Activated CD4-positive, alpha-beta T cell treated with anti-CD3 and anti-CD28 coated beads for 4 hours (primary cell): ENCODE measurements around the gene TPRG1.
"Not testable (repeated sequence)": the region's sequence is repeated elsewhere in the genome, so short reads cannot be mapped to it uniquely, and the experiment has no call there.

ENCODE experiments used
- DNase-seq, 2 donors: peaks; one replicate each; pipeline ENCODE4 v3.0.0-alpha.2; 2020

TPRG1 gene

DNA sequence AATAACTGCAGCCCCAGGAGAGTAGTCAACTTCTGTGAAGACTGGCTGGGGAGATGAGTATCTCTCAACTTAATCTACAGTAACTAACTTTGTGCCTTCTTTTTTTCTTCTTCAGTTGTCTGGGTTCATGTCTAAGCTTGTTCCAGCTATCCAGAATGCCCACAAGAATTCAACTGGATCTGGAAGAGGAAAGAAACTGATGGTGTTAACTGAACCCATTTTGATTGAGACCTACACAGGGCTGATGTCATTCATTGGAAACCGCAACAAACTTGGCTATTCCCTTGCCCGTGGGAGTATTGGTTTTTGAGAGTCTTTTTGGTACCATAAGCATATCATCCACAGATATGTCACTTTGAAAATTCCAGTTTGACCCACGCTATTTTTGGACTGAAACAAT lies 148.7 kb downstream of the TPRG1 start:
- no peak for DNase-seq

DNA sequence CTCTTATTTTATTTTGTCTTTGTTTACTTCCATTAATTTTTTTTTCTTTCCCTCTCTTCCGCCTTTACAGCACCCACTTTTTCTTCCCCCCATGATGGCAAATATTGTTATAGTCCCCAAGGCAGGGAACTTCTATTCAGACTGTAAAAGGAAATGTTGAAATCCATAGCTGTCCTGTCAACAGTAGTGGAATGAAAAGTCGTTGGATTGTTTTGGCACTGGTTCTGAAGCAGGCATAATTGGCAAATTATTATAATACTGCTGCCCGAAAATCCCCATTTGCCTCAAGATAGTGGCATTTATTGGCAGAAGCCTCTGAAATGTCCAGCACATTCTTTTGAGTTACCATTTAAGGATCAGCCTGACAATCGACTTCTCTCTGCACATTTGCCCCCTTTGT lies 150.6 kb downstream of the TPRG1 start:
- DNase-seq: no peak

DNA sequence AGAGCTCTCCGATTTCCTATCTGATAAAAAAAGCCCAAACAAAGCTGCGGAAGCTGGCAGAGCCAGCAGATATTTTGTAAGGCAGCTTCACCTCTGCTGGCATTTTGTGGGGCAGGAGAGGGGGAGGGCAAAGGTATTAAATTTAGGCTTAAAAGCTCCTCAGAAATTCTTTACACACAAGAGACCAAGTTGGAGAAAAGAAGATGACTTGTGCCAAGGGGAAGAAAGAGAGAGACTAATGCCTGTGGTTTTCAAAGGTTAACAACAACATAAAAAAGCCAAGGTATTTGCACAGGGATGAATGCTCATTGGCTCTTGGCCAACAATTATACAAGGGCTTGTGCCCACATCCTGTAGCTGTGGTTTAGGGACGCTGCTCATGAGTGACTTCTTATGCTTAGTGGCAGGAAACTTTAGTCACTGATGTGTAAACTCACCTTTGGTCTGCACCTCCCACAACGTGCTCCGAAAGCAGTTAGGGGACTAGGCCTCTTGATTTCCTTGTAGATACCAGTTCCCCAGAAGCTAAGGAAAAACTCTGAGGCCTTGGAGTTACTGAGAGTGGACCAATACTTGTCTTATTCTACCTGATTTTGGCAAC lies 152.9 kb downstream of the TPRG1 start:
- DNase-seq: peak; percentile 74 to 80

GRCh38 chr3:189325454-189325853 lies 153.7 kb downstream of the TPRG1 start:
- DNase-seq: no peak

- DNase-seq: not testable (repeated sequence)
Measured at GRCh38 chr3:189329630-189330029, 157.9 kb downstream of the TPRG1 start.

GRCh38 chr3:189330066-189330465 lies 158.3 kb downstream of the TPRG1 start:
- no peak for DNase-seq

DNA sequence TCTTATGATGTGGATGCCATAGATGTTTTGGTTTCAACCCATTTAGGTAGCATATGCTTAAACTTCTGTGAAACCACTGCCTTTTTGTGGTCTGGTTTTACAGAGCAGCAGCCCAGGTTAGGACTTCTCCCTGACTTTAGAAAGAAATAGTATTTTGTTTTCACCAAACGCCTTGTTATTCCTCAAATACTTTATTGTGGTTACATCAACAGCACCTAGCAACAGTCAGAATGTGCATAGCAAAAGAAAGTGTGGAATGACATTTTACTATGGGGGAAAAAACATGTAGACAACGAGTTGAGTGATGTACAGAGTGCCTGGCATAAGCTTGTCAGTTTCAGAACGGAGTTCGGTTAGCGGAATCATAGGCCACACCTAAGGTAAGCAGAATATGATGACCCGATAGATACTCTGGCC lies 159.2 kb downstream of the TPRG1 start:
- DNase-seq: no peak

- no peak for DNase-seq
Measured at GRCh38 chr3:189334064-189334920, 162.5 kb downstream of the TPRG1 start.

- DNase-seq: no peak
Measured at GRCh38 chr3:189337673-189338091, 165.9 kb downstream of the TPRG1 start.

GRCh38 chr3:189338366-189338765 lies 166.6 kb downstream of the TPRG1 start:
- no peak for DNase-seq

- DNase-seq: no peak
Measured at GRCh38 chr3:189339996-189340395, 168.2 kb downstream of the TPRG1 start.

GRCh38 chr3:189340680-189341460 lies 169.1 kb downstream of the TPRG1 start:
- peak in 1 of 2 donors; percentile 10 for DNase-seq

- DNase-seq: no peak
Measured at GRCh38 chr3:189342811-189343210, 171.0 kb downstream of the TPRG1 start.

- DNase-seq: no peak
Measured at GRCh38 chr3:189344996-189345395, 173.2 kb downstream of the TPRG1 start.

DNA sequence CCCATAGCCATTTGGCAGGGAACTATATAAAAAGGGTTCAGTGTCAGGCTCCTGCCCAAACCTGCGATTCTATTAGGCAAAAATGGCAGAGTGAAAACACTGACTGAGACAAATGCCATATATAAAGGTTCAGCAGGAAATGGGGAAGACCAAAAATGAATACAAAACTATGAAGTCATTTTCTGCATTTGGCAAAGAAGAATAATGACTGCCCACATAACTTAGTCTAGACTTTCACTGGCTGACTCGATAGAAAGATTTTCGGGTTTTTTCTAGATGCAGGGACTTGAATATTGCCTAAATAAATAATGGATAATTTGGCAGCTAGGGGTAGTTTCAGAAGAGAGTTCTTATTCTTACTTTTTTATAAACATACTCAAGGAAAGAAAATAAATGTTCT lies 178.0 kb downstream of the TPRG1 start:
- no peak for DNase-seq

GRCh38 chr3:189353318-189353965 lies 181.7 kb downstream of the TPRG1 start:
- DNase-seq: no peak

GRCh38 chr3:189353988-189354889 lies 182.5 kb downstream of the TPRG1 start:
- DNase-seq: no peak

DNA sequence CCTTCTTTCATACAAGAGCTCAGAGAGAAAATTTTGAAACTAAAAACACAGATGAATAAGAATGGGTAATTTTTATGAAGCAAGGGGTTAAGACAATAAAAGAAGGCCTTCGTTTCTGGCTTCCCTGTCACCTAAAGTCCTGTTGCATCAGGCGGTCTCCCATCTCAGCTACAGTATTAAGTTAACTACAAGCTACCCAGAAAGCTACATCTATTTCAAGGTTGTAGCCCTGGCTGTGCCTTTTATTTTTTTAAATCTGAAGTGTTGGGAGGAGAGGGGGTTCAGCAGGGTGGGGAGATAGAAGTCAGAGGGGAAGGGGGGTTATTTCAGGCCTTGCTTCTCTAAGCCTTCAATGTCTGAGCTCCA lies 183.3 kb downstream of the TPRG1 start:
- DNase-seq: no peak

DNA sequence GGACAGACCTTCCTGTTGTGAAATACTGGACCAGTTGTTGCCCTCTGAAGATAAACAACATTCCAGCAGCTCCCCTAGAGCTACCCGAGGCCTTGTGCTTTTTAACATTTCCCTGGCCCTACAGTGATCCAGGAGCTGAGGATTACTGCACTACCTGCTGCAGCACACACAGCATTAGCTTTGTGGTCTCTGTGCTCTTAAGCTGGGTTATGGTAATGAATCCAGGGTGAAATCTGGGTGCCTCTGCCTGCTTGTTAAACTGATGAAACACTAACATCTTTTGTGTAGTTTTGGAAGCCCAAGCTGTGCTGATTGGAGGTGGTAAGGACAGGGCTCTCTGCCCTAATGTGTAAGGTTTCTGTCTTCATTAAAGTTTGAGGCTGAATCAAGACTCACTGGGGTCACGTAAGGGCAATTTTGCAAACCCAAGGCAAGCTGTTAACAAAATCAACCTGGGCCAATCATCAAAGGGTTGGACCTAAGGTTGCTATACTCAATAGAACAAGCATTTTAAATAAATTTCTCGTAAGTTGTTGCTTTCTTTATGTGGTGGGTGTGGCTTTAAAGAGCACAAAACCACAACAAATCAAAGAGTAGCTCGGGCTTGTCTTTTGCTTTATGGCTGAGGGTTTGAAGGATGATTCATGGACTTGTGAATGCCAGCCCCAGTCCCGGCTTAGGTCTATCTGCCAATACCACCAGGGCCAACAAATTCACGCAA lies 183.9 kb downstream of the TPRG1 start:
- peak; percentile 53 to 56 for DNase-seq

- DNase-seq: no peak
Measured at GRCh38 chr3:189360291-189360690, 188.5 kb downstream of the TPRG1 start.

- DNase-seq: no peak
Measured at GRCh38 chr3:189361103-189361835, 189.5 kb downstream of the TPRG1 start.
